ENCODE measurements around the gene PGR. TPM values are rescaled to one million over a fixed set of nuclear protein-coding genes. Genes with fewer than 3 reads are reported as not detected.

PGR gene
- total RNA-seq, 6 experiments from 2014 or later, result not detected

- Mint-ChIP-seq H3K36me3 (ENCODE audit: low read depth) (no peaks in the 10 kb centered on the region), H3K27ac (no peak overlapping the region)
Observed at GRCh38 chr11:101100601-101101000, 29.0 kb downstream of the PGR start.

DNA sequence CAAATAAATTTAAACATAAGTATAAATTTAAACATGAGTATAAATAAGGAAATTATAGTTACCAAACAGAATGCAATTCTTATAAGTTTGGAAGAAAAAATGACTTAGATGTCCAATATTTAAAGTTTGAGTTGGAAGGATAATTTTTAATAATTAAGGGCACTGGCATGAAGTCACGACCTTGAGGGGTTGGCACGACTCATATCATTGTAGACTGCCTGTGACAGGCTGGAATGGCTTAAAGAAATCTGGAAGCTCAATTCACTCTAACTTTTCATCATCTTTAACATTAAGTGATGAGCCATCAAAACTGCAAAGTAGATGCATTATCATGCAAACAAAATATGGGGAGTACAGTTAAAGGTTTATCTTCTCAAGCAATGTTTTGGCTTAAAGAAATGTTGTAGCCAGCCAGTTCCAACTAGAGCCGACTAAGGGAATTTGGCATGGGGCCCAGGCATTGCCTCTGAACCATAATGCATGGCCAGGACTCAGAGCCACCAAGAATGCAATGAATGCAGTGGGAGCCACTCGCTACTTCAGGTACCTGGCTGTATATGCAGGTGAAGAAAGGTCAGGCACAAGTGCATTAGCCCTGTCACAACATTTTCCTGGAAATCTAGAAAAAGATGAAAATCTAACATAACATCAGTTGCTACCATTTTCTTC lies 33.4 kb downstream of the PGR start:
- TF ChIP-seq, protein P1, sequence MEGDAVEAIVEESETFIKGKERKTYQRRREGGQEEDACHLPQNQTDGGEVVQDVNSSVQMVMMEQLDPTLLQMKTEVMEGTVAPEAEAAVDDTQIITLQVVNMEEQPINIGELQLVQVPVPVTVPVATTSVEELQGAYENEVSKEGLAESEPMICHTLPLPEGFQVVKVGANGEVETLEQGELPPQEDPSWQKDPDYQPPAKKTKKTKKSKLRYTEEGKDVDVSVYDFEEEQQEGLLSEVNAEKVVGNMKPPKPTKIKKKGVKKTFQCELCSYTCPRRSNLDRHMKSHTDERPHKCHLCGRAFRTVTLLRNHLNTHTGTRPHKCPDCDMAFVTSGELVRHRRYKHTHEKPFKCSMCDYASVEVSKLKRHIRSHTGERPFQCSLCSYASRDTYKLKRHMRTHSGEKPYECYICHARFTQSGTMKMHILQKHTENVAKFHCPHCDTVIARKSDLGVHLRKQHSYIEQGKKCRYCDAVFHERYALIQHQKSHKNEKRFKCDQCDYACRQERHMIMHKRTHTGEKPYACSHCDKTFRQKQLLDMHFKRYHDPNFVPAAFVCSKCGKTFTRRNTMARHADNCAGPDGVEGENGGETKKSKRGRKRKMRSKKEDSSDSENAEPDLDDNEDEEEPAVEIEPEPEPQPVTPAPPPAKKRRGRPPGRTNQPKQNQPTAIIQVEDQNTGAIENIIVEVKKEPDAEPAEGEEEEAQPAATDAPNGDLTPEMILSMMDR (IDR thresholded peaks at IDR 0.05), result no peak
- H3K4me1 Mint-ChIP-seq (ENCODE audit: low read depth), result no peaks in the 10 kb centered on the region
- H3K36me3 Mint-ChIP-seq (ENCODE audit: low read depth), result no peaks in the 10 kb centered on the region
- no peak overlapping the region for H3K27ac Mint-ChIP-seq
- no peak overlapping the region for H3K4me3 Mint-ChIP-seq
- H3K9me3 Mint-ChIP-seq, result peaks cover 27% of the 10 kb centered on the region
- no peaks in the 10 kb centered on the region for H3K27me3 Mint-ChIP-seq (ENCODE audit: insufficient read depth)
- no peak for DNase-seq

More at GRCh38 chr11:101100601-101101000, 29.0 kb downstream of the PGR start:
- TF ChIP-seq, protein P1 (IDR thresholded peaks at IDR 0.05), result no peak
- peaks cover 37% of the 10 kb centered on the region for H3K9me3 Mint-ChIP-seq
- no peak overlapping the region for H3K4me3 Mint-ChIP-seq
- H3K27me3 Mint-ChIP-seq (ENCODE audit: insufficient read depth), result no peaks in the 10 kb centered on the region
- no peak for DNase-seq
- H3K4me1 Mint-ChIP-seq (ENCODE audit: low read depth), result no peaks in the 10 kb centered on the region

DNA sequence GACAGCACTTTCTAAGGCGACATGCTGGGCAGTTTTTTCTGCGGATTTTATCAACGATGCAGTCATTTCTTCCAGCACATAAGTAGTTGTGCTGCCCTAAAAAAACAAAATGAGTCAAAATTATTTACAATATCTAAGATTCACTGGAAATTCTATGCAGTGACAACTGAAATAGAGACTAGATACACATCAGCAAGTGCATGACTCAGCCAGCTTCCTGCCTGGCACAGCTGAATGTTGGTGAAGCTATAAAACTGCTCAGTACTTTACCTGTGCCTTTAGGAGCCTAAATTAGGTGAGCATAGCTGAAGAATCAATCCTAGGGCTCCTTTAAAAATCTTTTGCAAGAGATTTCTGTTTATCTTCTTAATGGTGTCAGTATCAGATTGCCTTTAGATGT lies 37.8 kb downstream of the PGR start:
- Mint-ChIP-seq H3K27me3 (ENCODE audit: insufficient read depth) (no peaks in the 10 kb centered on the region), H3K4me3 (no peak overlapping the region), H3K9me3 (peaks cover 33% of the 10 kb centered on the region), H3K36me3 (ENCODE audit: low read depth) (no peaks in the 10 kb centered on the region), H3K4me1 (ENCODE audit: low read depth) (no peaks in the 10 kb centered on the region), H3K27ac (no peak overlapping the region)
- no peak for DNase-seq
- TF ChIP-seq, protein P1 (IDR thresholded peaks at IDR 0.05), result no peak

DNA sequence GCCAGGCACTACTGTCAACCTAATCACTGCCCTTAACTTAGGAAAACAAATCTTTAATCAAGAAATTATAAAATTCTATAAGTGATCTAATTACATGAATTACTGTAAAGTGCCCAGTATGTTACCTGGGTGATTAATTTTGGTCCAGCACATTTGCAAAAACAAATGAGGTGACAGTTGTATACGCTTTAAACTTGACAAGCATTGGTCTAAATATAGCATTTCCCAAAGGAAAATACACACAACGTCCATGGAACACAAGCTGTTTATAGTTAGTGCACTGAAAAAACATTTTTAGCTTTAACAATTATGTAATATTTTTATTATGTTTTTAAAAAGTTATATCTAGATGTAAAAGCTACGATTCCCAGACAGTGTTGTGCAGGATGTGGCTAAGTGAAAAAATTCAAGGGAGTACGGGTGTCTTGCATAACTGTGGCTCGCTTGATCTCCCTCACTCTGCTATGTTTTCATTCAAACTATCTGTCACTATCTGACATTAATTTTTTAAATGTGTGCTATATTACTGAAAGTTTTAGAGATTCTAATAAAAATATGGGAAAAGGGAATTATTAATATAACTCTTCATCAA lies 38.8 kb downstream of the PGR start:
- TF ChIP-seq, protein P1 (IDR thresholded peaks at IDR 0.05), result no peak
- DNase-seq, result no peak
- H3K4me3 Mint-ChIP-seq, result no peak overlapping the region
- peaks cover 33% of the 10 kb centered on the region for H3K9me3 Mint-ChIP-seq
- H3K36me3 Mint-ChIP-seq (ENCODE audit: low read depth), result no peaks in the 10 kb centered on the region
- H3K27me3 Mint-ChIP-seq (ENCODE audit: insufficient read depth), result no peaks in the 10 kb centered on the region
- H3K27ac Mint-ChIP-seq, result no peak overlapping the region
- H3K4me1 Mint-ChIP-seq (ENCODE audit: low read depth), result no peaks in the 10 kb centered on the region

GRCh38 chr11:101083335-101083734 lies 46.3 kb downstream of the PGR start:
- Mint-ChIP-seq H3K36me3 (ENCODE audit: low read depth) (no peaks in the 10 kb centered on the region), H3K4me3 (no peak overlapping the region), H3K27ac (no peak overlapping the region), H3K27me3 (ENCODE audit: insufficient read depth) (peaks cover 2% of the 10 kb centered on the region; the same call in 1 of the 2 replicates), H3K9me3 (peaks cover 67% of the 10 kb centered on the region), H3K4me1 (ENCODE audit: low read depth) (no peaks in the 10 kb centered on the region)
- TF ChIP-seq, protein P1 (IDR thresholded peaks at IDR 0.05), result no peak
- no peak for DNase-seq
